ENCODE results near the gene HEG1. TPM values are rescaled to one million over a fixed set of nuclear protein-coding genes. Genes with fewer than 3 reads are reported as not detected.

The HEG1 gene
- total and polyA plus RNA-seq, 2 experiments from 2014 or later, result 1.8 to 8.8 TPM

- H2AFZ ChIP-seq, result no peak overlapping the region
- no peaks in the 10 kb centered on the region for H3K4me1 ChIP-seq (ENCODE audit: insufficient read depth)
- Mint-ChIP-seq H3K4me3 (no peak overlapping the region), H3K27me3 (ENCODE audit: insufficient read depth, low read depth, poor library complexity) (no peaks in the 10 kb centered on the region), H3K4me1 (no peaks in the 10 kb centered on the region; the same call in 2 of the 3 replicates), H3K27ac (no peak overlapping the region), H3K36me3 (ENCODE audit: low read depth) (peaks cover 10% of the 10 kb centered on the region), H3K9me3 (no peaks in the 10 kb centered on the region)
- no peaks in the 10 kb centered on the region for H3K36me3 ChIP-seq (ENCODE audit: insufficient read depth)
- H3K9me2 ChIP-seq (ENCODE audit: insufficient read depth), result no peaks in the 10 kb centered on the region
- no peak overlapping the region for H3K27ac ChIP-seq (ENCODE audit: low read depth)
- H3K4me2 ChIP-seq, result no peak overlapping the region
- TF ChIP-seq POLR2AphosphoS5 (IDR thresholded peaks at IDR 0.05; ENCODE audit: low read depth), result no peak
- TF ChIP-seq CTCF (conservative IDR thresholded peaks at IDR 0.05; ENCODE audit: low read depth in 2 of 2), result no peak
- no peak for TF ChIP-seq CREB1 (CRISPR knock-in tag; IDR thresholded peaks at IDR 0.05; ENCODE audit: low read depth)
- TF ChIP-seq JUNB (IDR thresholded peaks at IDR 0.05; ENCODE audit: unreplicated experiment), result no peak
- no peak for TF ChIP-seq EZH2phosphoT487 (IDR thresholded peaks at IDR 0.05; ENCODE audit: unreplicated experiment)
- TF ChIP-seq, protein P1, sequence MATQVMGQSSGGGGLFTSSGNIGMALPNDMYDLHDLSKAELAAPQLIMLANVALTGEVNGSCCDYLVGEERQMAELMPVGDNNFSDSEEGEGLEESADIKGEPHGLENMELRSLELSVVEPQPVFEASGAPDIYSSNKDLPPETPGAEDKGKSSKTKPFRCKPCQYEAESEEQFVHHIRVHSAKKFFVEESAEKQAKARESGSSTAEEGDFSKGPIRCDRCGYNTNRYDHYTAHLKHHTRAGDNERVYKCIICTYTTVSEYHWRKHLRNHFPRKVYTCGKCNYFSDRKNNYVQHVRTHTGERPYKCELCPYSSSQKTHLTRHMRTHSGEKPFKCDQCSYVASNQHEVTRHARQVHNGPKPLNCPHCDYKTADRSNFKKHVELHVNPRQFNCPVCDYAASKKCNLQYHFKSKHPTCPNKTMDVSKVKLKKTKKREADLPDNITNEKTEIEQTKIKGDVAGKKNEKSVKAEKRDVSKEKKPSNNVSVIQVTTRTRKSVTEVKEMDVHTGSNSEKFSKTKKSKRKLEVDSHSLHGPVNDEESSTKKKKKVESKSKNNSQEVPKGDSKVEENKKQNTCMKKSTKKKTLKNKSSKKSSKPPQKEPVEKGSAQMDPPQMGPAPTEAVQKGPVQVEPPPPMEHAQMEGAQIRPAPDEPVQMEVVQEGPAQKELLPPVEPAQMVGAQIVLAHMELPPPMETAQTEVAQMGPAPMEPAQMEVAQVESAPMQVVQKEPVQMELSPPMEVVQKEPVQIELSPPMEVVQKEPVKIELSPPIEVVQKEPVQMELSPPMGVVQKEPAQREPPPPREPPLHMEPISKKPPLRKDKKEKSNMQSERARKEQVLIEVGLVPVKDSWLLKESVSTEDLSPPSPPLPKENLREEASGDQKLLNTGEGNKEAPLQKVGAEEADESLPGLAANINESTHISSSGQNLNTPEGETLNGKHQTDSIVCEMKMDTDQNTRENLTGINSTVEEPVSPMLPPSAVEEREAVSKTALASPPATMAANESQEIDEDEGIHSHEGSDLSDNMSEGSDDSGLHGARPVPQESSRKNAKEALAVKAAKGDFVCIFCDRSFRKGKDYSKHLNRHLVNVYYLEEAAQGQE (IDR thresholded peaks at IDR 0.05; ENCODE audit: unreplicated experiment), result no peak
- ATAC-seq (no peak), DNase-seq (ENCODE audit: low spot score) (no peak)
- no peaks in the 10 kb centered on the region for H3F3A ChIP-seq (replicated peaks; ENCODE audit: low read depth)
- H3K4me3 ChIP-seq, result no peak overlapping the region
- no peaks in the 10 kb centered on the region for H3K79me2 ChIP-seq (replicated peaks; ENCODE audit: insufficient read depth)
- H4K20me1 ChIP-seq (replicated peaks; ENCODE audit: insufficient read depth), result no peaks in the 10 kb centered on the region
- no peaks in the 10 kb centered on the region for H3K27me3 ChIP-seq (ENCODE audit: insufficient read depth)
Measured at GRCh38 chr3:125013095-125013494, 42.7 kb downstream of the HEG1 start.

DNA sequence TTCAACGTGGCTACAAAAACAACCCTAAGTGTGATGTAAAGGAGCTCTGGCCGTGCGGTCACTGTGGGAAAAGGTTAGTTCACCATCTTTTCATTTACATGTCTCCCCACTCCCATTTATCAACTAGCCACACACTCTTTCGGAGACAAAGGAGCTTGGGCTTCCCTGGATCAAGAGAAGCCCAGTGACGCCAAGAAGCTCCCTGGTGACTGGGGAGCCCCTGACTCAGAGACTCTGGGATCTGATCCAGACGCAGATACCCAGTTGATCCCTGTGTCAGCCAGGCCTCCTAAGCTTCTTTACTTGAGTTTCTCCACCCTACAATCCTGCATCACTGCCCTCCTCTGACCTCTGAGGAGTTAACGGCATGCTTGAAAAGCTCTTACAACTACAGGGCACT is 43.9 kb downstream of the HEG1 start:
- no peaks in the 10 kb centered on the region for H3K27me3 ChIP-seq (ENCODE audit: insufficient read depth)
- H4K20me1 ChIP-seq (replicated peaks; ENCODE audit: insufficient read depth), result no peaks in the 10 kb centered on the region
- no peak overlapping the region for H3K27ac ChIP-seq (ENCODE audit: low read depth)
- H3K4me2 ChIP-seq, result no peak overlapping the region
- H3K9me2 ChIP-seq (ENCODE audit: insufficient read depth), result no peaks in the 10 kb centered on the region
- H2AFZ ChIP-seq, result no peak overlapping the region
- H3K4me1 ChIP-seq (ENCODE audit: insufficient read depth), result no peaks in the 10 kb centered on the region
- Mint-ChIP-seq H3K4me1 (no peaks in the 10 kb centered on the region; the same call in 2 of the 3 replicates), H3K27me3 (ENCODE audit: insufficient read depth, low read depth, poor library complexity) (no peaks in the 10 kb centered on the region), H3K27ac (no peak overlapping the region), H3K9me3 (no peaks in the 10 kb centered on the region), H3K36me3 (ENCODE audit: low read depth) (peaks cover 9% of the 10 kb centered on the region; the same call in 2 of the 3 replicates), H3K4me3 (no peak overlapping the region)
- H3K36me3 ChIP-seq (ENCODE audit: insufficient read depth), result no peaks in the 10 kb centered on the region
- ATAC-seq (no peak), DNase-seq (ENCODE audit: low spot score) (no peak)
- no peaks in the 10 kb centered on the region for H3K79me2 ChIP-seq (replicated peaks; ENCODE audit: insufficient read depth)
- TF ChIP-seq ZNF331 (CRISPR knock-in tag; IDR thresholded peaks at IDR 0.05; ENCODE audit: low read depth), result no peak
- TF ChIP-seq CREB1 (CRISPR knock-in tag; IDR thresholded peaks at IDR 0.05; ENCODE audit: low read depth), result no peak
- no peak overlapping the region for H3K4me3 ChIP-seq
- no peaks in the 10 kb centered on the region for H3F3A ChIP-seq (replicated peaks; ENCODE audit: low read depth)
